Tibial nerve (tissue), 4 donors: ENCODE measurements around the gene MROH7.

Source experiments
- EP300 ChIP-seq, 2 donors: sonication (generic); formaldehyde crosslinking; IDR thresholded peaks; one replicate each; pipeline ENCODE4 v1.6.1; 2017; ENCODE audit warnings: antibody characterized with exemption in 2 of 2, mild to moderate bottlenecking in 1 of 2
- TF ChIP-seq, protein P1 (sequence below), 5 experiments: fragments of 200-600 bp in 3 of 5; fragments of 450-650 bp in 2 of 5; sonication (generic) in 3 of 5; IDR thresholded peaks; one replicate each; pipeline ENCODE4 v1.5.1; 2016 to 2019; ENCODE audit warnings: antibody characterized with exemption in 5 of 5, mild to moderate bottlenecking in 3 of 5, moderate library complexity in 2 of 5

DNA sequence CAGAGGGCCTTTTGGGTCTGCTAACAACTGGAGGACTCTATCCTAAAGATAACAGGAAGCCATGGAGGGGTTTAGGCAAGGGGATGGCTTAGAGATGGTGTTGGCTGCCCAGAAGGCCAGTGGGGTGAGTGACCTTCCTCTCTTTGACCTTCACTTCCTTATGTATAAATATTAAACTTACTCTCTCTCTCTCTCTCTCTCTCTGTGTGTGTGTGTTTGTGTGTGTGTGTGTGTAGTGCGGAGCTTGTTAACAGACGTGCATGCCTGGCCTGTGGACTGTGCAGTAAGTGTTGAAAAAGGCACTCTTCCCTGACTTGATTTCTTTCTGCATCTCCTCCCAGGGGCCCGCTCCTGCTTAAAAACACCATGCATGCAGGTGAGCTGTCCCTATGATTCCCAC, 10.0 kb downstream of the MROH7 start:
- TF ChIP-seq, protein P1, sequence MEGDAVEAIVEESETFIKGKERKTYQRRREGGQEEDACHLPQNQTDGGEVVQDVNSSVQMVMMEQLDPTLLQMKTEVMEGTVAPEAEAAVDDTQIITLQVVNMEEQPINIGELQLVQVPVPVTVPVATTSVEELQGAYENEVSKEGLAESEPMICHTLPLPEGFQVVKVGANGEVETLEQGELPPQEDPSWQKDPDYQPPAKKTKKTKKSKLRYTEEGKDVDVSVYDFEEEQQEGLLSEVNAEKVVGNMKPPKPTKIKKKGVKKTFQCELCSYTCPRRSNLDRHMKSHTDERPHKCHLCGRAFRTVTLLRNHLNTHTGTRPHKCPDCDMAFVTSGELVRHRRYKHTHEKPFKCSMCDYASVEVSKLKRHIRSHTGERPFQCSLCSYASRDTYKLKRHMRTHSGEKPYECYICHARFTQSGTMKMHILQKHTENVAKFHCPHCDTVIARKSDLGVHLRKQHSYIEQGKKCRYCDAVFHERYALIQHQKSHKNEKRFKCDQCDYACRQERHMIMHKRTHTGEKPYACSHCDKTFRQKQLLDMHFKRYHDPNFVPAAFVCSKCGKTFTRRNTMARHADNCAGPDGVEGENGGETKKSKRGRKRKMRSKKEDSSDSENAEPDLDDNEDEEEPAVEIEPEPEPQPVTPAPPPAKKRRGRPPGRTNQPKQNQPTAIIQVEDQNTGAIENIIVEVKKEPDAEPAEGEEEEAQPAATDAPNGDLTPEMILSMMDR (IDR thresholded peaks at IDR 0.05) = no peak
- TF ChIP-seq EP300 (IDR thresholded peaks at IDR 0.05) = no peak
